Activated CD4-positive, alpha-beta T cell treated with anti-CD3 and anti-CD28 coated beads, Interleukin-2, amount 50 U/mL, for 4 hours (primary cell): ENCODE data around the gene WSCD2.

Experiments
- DNase-seq, 2 experiments: peaks; one replicate each; pipeline ENCODE4 v3.0.0-alpha.2; 2020

The WSCD2 gene

DNA sequence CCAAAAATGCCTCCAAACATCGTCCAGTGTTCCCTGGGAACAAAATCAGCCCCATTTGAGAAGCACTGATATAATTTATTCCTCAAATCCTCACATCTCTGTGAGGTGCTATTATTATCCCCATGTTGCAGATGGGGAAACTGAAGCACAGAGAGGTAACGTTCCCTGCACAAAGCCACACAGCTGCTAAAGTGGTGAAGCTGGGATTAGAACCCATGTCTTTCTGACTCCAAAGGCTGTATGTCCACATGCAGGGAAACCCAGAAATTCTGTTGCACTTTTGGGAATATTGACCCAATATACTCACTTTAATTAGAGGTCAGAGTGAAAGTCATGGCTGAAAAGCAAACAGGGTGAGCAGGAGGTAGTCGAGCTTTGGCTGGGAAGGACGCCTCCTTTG, 19.1 kb upstream of the WSCD2 start:
- no peak for DNase-seq

DNA sequence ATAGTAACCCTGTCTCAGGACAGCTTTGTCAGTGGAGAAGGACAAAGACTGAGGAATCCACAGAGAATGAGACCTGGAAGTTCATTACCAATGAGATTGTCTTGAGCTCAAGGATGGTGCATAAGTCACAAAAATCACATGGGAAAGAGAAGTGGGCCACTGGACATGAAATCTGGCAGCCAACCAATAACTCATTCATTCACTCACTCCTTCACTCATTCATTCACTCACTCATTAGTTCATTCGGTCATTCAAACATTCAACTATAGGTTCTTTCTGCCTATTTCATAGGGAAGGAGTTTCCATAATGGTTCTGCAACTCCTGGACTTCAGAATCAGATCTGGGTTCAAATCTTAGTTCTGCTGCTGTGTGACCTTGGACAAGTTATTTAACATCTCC, 18.2 kb upstream of the WSCD2 start:
- no peak for DNase-seq

DNA sequence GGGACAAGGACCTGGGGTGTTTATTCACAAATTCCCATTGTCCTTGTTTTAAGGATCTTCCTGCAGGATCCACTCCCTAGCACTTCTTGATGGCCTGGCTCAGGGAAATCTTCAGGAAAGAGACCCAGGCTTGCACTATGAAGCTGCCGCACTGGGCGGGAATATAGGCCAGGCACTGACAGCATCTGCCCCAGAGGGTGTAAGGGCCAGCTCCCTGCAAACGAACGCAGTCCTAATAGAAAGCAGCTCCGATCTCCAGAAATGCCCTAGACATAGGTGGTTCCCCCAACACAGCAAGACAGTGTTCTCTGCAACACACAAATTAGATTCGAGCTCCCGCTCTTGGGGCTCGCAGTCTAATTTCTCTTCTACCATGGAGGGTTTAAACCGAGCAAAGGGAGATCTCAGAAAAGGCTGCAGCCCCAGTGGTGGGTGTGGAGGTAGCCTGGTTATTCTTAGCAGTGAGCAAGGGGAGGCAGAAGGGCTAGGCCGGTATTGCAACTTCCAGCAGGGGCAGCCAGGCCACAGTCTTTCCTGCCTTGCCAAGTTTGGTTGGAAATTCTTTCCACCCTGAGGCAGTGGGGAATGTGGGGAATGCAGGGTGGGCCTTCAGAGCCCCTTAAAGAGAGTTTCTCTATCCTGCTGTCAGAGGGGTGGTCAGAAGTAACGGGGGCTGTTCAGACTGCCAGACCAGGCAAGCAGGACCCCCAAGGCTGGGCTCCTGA, 16.1 kb upstream of the WSCD2 start:
- no peak for DNase-seq

DNA sequence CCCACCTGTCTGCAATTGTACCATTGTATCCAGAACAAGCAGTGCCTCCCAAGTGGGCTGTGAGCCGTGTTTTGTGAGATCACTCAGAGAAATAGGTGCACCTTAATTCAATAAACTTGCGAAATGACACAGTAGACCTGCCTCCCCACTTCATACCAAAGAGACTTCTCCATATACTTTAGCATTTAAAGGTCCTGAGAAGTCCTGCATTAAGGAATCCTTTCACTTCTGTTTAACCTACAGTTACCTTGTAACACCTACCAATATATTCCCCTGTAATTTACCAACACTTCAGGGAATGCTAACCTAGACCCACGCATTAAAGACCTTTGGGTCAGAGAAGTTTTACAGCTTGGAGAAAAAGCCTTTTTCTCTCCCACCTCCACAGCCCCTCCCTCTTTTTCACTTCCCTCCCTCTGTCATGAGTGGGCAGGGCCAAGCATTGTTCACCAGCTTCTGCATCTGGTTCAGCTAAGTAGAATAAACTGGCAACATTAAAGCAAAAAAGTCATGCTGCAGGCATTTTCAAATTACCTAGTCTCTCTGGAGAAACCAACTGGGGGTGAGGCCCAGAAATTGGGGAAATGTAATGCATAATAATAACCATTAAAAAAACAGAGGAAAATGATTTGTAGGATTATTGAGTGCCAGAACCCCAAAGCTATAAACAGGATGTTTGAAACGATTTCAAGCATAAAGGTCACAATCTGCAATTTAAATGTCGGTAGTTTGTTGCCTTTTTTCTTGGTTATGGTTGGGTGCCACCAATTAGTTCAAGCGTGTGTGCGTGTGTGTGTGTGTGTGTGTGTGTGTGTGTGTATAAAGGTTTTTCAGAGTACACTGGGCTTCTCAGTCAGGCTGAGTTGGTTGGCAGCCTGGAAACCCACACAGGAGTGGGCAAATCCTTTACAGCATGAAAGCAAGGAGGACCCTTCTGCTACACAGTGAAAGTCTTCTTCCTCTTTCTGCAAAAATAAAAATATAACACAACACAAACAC, 13.7 kb upstream of the WSCD2 start:
- no peak for DNase-seq

DNA sequence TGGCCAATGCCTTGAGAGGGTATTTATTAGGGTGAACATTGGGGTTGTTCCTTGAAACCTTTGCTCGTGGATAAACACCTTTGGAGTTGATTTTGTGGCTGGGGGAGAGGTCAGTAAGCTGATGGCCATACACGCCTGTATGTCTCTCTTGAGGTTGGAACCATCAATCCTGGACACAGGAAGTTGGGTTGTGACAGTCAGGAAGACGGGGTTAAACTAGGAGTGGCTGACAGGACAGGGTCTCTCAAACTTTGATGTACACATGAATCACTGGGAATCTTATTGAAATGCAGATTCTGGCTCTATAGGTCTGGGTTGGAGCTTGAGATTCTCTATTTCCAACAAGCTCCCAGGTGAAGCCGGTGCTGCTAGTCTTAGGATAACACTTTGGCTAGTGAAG, 12.8 kb upstream of the WSCD2 start:
- DNase-seq = no peak

DNA sequence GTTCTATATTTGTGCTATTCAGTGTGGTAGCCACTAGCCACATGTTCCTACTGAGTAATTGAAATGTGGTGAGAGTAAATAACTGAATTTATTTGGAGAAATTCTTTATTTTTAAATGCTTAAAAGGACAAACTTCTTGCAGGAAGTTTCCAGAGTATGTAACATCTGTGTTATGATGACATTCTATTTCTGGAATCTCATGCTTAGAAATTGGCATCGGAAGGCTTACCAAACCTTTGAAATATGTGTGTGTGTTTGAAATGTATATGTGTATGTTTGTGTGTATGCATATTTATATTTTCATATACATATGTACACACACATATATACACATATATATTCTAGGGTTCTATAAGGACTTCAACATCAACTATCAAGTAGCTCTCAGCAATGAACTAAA, 12.4 kb upstream of the WSCD2 start:
- DNase-seq = no peak

DNA sequence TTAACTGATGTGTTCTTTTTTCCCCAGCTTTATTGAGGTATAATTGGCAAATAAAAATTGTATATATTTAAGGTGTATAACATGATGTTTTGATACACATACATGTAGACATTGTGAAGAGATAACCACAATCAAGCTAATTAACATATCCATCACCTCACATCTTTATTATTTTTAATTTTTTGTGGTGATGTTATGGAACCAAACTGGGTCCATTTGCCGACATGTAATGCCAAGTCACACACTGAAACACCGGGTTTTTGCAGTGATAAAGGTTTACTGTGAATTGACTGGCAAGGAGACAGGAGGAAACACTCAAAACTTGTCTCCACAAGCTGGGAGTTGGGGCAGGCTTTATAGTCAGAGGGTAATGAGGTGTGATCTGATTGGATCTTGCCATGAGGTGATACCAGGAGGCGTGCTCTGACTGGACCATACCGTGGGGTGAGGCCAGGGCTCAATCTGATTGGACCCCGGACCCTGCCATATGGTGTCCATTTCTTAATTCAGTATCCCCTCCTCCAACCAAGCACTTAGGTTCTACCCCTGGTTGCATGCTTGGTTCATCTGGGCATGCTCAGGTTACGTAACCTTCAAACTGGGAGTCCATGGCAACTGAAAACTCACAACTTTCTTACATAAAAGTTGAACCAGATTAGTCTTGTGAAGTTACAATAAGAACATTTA, 11.8 kb upstream of the WSCD2 start:
- DNase-seq = no peak

DNA sequence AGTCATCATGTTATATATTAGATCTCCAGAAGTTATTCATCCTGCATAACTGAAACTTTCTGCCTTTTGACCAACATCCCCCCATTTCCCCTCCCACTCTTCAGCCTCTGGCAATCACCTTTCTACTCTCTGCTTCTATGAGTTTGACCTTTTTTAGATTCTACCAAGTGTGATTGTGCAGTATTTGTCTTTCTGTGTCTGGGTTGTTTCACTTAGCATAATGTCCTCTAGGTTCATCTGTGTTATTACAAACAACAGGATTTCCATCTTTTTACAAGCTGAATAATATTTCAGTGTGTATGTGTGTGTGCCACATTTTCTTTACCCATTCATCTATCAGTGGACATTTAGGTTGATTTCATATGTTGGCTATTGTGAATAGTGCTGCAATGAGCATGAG, 11.2 kb upstream of the WSCD2 start:
- no peak for DNase-seq

DNA sequence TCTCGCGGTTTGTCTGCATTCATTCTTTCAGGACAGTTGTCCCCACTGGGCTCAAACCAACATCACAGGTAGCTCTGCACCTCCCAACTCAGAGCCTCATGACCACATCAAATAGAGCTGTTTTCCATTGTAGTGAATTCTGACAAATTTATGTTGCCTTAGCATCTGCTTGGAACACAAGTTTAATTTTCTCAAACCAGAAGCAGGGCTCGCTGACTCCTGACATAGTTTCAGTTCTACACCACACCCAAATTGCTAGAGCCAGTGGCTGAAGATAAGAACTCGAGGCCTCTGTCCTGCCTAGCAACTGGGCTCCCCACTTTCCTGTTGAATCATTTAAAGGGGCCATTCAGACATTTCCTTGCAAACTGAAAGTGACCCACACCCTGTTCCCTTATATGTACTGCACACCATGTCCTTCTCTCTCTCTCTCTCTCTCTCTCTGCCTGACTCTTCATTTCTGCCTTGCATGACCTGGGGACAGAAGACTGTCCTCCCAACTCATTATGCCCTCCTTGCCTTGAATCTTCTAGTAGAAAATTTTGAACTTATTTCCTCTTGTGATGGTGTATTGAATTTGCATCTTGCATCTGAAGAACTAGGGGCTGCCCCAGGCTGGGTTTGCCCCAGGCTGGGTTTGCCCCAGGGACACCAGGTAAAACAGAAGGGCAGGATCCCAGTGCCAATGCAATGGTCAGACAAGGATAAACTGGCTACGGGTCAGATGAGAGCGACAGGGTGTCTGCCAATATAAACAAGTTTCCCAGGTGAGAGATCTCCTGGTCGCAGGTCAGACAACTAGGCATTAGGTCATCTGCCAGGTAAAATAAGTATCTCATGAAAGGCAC, 9.7 kb upstream of the WSCD2 start:
- DNase-seq = no peak

DNA sequence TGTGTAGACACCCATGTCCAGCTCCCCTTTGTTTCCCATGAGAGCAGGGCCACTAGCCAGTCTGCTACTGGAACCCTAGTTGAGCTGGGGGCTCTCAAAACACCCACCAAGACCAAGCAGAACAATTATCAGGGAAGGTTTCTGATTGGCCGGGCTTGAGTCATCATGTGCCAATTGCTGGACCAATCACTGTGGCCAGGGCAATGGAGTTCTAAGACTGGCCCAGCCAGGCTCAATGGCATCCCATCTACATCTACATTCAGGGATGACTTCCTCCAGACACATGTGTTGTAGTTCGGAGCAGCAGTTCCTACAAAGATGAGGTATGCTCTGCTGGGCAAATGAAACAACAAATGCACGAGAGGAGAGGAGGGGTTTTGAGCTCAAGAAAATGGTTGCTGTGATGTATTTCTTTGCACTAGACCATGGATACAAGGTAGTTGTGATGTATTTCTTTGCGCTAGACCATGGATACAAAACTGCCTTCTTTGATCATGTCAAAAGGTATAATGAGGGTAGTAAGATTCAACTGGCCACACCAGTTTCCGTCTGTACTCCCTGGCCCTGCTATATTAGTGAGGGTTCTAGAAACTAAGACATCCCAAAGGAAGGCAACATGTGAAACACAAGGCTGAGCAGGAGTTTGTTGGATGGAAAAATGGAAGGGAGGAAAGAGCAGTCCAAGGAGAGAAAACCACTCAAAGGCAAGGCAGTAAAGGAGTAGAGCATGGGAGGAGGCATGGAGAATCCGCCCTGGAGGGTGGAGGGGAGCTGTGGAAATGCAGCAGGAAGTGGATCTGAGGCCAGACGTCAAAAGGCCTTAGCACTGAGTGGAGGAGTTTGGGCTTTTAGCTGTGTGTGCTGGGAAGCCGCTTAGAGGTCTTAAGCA, 8.9 kb upstream of the WSCD2 start:
- DNase-seq = no peak

DNA sequence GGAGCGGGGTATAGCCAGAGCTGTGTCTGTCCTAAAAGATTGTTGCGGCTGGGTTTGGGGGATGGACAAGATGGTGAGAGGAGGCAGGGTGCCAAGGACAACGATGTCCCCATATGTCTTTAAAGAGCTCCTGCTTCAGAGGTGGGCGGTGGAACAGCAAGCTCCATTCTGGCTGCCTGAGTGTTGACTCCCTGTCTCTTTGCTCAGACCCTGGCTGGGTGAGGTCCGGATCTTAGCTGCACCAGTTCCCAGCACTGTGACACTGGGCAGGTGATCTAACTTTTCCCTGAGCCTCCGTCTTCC, 8.3 kb upstream of the WSCD2 start:
- DNase-seq = no peak

DNA sequence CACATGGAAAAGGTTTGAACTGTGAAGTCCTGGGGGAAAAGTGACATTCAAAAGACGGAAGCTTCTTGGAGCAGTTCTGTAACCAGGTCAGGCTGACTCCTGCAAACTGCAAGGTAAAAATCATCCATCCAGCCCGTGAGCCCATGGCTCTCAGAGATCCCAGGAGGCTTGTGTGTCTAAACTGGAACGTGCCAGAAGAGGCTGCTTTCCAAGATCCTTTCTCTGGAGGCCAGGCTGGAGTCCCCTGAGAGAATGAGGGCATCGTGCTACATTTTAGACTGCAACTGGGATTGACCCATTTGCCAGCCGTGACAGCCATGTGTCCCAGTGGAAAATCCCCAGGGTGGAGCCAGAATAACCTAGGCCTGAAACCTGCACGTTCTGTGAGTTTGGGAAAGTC, 7.8 kb upstream of the WSCD2 start:
- no peak for DNase-seq

DNA sequence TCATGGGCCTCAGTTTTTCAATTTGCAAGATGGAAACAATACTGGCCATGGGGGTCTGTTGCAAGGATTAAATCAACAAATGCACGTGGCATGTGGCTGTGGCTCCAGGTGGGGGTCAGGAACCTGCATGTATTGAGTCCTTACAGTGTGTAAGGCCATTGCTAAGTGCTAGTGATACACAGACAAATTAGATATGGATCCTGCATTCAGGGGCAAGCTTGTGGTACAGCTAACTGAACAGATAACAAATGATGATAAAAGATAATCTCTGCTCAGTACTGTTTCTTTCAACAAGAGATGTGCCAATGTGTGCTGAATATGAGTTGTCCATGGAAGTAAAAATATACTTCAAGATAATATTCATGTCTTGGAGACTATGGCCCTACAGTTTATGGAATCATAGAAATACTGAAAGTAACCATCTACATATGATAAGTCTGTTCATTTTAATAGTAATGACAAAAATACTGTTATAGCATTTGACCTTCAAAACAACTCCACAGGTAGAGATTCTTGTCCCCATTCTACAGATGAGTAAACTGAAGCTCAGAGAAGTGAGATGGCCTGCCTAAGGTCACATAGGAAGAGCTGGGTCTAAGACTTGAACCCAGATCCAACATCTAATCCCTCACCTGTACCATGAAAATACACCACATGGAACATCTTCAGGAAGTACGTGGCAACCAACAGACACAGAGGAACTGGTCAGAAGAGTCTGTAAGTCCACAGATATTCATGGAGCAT, 7.2 kb upstream of the WSCD2 start:
- DNase-seq = no peak

DNA sequence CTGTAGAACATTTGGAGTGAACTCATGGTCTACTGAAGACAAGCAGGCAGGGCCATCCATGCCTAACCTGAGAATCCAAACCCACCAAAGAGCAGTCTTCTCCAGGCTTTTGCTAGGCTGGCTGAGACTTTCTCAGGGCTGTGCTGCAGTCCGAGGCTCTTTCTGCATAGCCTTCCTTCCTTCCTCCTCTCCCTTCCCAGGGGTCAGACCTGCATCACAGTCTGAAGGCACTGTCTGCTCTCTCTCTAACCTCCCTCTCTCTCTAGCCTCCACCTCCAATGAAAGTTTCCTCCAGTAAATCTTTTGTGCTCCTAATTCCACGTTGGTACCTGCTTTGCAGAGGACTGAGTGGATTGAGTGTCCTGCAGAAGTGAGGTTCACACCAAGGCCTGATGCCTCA, 6.4 kb upstream of the WSCD2 start:
- DNase-seq = no peak

DNA sequence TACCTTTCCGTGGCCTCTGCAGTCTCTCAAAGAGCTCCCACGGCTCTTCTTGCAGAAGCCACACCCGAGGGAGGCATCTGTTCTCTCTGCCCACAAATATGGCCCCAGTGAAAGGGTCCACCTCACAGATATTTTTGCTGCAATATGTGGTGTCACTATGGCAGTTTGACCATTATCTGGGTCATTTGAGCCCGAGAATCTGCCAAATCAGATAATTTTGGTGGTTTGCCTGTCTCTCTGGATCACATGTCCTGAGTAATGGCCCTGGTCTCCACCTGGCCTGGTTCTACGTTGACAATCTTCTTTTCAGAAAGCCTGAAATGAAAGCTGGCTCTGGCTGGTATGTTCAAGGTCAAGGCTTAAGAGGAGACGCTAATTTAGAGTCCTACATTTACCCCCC, 5.7 kb upstream of the WSCD2 start:
- no peak for DNase-seq

DNA sequence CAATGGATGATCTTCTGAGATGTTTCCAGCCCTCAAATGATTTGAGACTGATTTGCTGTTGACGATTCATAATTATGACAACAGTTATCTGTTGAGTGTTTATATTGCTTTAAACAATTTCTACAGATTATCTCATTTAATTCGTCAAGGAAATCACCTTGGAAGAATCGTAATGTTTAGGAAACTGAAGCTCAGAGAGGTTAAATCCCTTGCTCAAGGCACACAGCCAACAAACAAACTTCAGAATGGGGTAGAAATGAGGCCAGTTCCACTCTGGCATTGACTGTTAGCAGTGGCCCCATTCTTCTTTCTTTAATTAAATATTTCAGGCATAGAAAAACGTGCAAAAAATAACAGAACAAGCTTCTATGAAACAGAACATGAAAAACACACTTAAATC, 4.0 kb upstream of the WSCD2 start:
- no peak for DNase-seq

DNA sequence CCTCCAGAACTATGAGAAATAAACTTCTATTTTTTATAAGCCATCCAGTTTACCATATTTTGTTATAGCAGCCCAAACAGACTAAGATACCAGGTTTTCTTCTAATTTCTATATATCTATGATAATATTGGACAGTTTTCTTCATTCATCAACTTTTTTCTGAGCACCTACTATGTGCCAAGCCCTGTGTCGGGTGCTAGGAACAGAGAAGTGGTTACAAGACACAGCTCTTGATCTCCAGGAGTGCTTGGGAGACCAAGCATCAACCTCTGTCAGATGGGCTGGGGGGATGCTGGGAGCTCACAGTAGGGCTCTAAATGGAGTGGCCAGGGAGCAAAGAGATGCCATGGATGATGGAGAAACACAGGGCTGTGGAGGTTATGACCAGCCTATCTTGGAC, 2.9 kb upstream of the WSCD2 start:
- no peak for DNase-seq

DNA sequence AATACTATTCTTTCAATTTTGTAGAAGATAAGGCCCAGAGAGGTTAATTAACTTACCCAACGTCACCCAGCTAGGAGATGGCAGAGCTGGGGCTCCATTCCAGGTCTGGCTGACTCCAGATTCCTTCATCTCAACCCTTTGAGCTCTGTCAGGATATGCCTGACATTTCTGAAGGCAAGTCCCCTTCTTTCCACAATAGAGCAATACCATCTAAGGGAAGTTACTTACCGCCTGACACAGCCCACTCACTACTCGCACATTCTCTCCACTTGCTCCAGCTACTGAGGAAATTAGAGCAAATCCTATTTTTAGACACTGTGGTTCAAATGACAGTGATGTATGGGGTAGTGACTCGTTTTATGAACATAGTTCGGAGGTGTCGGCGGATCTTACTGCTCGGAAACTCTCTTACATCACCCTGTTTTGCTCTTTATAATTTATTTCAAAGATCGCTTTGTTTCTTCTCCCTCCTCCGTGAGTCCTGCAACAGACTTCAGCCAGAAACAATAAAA, 2.0 kb upstream of the WSCD2 start:
- DNase-seq = no peak

DNA sequence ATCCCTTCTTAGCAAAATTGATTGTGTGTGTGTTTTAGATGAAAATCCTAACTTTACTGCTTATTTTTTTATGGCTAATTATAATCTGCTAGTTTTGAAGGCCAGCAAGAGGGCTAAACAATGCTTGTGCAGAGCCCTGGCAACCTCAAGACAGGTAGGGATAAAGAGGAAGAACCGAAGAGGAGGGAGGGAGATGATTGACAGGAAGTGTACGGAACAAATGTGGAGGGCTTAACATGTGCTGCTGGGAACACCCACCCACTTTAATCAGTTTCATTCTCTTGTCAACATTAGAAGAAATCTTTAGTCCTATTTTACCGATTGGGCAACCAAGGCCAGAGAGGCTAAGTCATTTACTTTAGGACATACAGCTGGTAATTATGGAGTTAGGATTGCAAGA, 1.4 kb upstream of the WSCD2 start:
- no peak for DNase-seq

DNA sequence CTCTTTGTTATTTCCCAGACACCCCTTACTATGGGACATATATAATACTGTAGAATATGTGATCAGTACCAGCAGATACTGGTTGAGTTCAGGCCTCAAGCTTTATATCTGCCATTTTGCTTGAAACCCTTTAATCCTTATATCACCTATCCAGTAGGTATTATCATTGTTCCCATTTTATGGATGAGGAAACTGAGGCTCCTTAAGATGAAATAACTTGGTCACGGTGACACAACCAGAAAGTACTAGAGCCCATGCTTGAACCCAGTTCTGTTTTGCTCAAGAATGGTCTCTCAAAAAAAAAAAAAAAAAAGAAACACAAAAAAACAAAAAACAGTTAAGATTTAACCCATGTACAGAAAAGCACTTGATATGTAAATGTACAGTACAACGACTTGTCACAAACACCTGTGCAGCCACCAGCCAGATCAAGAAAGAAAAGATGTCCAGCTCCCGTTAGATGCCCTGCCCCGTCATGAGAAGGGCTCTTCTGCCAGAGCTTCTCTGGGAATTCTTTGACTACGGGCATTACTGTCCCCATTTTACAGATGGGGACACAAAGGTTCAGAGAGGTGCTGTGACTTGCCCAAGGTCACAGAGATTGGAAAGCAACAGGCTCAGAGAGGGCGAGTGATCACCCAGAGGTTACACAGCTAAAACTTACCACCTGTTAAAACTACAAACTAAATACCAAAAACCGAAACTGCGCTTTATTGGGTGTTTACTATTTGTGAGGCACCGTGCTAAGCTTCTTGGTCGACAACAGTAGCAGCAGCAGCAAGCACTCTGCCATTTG, 669 bp upstream of the WSCD2 start:
- no peak for DNase-seq
